Measurements from ENCODE around the gene NBAS. TPM values are rescaled to one million over a fixed set of nuclear protein-coding genes. Genes with fewer than 3 reads are reported as not detected.

The NBAS gene
- total and polyA plus RNA-seq, 10 of the 15 experiments (the other 5 are each of a cell fraction or from before 2014, with no cell fraction given), result 4.3 to 32.7 (median 20.8) TPM

GRCh38 chr2:15510552-15510951 is 50.6 kb downstream of the NBAS start (continued):
- no peak for TF ChIP-seq BCLAF1 (IDR thresholded peaks at IDR 0.05)
- TF ChIP-seq ZBTB33 (IDR thresholded peaks at IDR 0.05), result no peak
- no peak for TF ChIP-seq RAD51 (IDR thresholded peaks at IDR 0.05)
- no peak for TF ChIP-seq HDGF (IDR thresholded peaks at IDR 0.05)
- no peak for TF ChIP-seq POU2F2 (IDR thresholded peaks at IDR 0.05; ENCODE audit: borderline replicate concordance, low read depth, low read length)
- TF ChIP-seq EED (IDR thresholded peaks at IDR 0.05; ENCODE audit: low read depth), result no peak
- no peak for TF ChIP-seq IRF5 (IDR thresholded peaks at IDR 0.05; ENCODE audit: borderline replicate concordance)

All from GM12878 (cell line).